Esophagus mucosa (tissue), 1 donor: ENCODE measurements around the gene ZPBP. TPM values are rescaled to one million over a fixed set of nuclear protein-coding genes. Genes with fewer than 3 reads are reported as not detected.

Experiments
- ATAC-seq: fragments of 200-7000 bp; cut with Tn5 transposase; one replicate; pipeline ENCODE4 v1.9.1; 2020
- total RNA-seq: library from RNA; stranded (reverse); gene quantifications from one replicate; pipeline ENCODE4 v1.2.4, GENCODE V29; 2023
- donor health status: DM: yes; HTN: yes; CAD: no.

The ZPBP gene, protein sequence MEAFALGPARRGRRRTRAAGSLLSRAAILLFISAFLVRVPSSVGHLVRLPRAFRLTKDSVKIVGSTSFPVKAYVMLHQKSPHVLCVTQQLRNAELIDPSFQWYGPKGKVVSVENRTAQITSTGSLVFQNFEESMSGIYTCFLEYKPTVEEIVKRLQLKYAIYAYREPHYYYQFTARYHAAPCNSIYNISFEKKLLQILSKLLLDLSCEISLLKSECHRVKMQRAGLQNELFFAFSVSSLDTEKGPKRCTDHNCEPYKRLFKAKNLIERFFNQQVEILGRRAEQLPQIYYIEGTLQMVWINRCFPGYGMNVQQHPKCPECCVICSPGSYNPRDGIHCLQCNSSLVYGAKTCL
- not detected for total RNA-seq

DNA sequence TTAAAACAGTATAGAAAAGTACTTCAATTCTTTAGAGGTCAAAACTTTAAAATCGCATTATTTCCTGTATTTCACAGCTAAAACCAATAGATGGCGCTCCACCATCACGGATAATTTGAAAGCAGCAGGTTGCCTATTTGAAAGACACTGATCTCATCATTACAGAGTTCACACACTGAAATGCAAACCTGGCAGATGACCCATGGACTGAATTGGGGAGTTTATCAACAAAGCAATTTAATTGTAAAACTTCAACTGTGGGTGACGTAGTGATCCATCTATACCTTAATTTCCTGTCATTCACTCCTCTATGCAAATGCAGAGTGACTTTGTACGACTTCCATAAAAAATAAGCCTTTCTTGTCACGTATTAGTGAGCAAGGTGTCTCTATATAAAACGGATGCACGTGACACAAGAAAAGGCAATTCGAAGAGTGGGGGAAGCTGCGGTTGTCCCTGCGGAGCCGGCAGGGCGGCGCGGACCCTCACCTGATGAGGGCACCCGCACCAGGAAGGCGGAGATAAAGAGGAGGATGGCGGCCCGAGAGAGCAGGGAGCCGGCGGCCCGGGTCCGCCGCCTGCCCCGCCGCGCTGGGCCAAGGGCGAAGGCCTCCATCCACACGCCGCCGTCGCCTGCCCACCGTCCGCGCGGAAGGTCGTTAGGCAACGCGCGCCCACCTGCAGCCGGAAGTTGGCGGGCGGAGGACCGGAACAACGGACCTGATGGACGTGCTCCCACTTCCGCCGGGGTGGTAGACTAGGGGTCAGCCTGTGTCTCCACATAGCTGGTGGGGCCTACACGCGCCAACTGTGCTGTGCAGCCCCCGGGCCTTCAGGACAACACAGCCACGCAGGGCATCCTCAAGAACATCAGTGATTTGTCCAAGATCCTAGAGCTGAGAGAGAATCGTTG is at the start of gene ZPBP:
Gene ZPBP (minus strand): TSS at position 668 of the 913 bp plus-strand sequence. CDS start 52 bp downstream, at position 616.
- ATAC-seq = peak; percentile 52

DNA sequence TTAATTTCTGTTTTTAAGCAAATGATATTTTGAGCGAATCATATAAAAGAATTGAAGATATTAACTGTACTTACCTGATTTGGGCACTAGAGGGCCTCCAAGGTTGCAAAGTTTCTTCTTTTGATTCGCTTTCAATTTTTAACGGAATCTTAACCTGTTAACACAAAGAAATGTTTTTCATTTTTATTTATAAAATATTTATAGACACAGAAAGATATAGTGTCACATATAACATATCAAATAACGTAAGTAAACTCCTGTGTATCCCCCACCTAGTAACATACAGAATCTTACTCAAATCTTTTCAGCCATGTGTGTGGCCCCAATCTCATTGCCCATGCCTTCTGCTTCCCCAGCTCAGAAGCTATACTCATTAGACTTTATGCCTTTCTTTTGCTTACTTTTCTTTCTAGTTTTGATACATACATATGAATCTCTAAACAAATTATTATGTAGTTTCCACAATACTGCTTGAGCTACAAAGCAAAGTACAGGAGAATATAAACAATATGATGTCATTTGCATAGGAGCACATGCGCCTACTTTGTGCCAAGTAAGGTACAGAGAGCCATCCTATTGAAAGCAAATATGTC is 49.5 kb upstream of the ZPBP start:
- ATAC-seq = no peak

DNA sequence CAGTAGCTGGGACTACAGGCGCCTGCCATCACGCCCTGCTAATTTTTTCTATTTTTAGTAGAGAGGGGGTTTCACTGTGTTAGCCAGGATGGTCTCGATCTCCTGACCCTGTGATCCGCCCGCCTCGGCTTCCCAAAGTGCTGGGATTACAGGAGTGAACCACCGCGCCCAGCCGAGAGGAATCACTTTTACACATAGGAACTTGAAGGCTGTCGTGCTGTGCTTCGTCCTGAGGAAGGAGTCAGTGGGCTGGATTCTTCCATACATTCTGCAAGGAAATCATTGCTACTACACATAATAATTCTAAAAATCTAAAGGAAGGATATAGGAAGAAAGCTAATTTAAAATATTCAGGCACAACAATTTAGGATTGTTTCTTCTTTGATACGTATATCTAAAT is 48.8 kb upstream of the ZPBP start:
- ATAC-seq = no peak

DNA sequence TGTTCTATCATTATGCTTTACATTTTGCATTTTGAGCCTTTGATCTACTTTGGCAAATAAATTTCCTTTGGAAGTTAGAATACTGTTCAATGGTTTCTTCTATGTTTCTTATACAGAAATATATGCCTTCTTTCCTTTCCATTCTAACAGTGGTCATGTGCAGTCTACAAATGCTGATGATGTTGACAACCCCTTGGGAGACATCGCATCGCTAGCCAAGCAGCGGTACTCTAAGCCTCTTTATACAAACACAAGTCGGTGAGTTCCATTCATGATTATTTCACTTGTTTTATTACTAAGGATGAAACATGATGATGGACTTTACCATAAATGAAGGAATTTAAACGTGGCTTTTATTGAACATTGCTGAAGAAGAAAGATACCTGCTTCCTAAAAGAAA is 48.1 kb upstream of the ZPBP start:
- no peak for ATAC-seq

DNA sequence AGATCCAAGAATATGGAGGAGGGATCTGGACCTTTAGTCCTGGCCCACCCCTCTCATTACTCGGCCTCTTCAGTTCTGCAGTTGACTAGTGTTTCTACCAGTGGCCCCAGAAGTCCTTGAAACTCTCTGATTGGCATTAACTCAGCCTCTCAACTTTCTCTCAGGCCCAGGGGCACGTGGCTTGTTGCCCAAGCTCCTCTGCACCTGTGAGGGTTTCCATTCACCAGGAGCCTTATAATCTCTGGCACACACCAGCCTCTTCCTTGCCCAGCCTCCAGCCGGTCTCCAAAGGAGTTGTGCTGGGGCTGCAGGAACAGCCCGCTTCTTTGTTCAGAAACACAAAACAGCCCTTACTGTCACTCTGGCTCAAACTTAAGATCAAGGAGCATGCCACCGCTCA is 47.6 kb upstream of the ZPBP start:
- no peak for ATAC-seq

DNA sequence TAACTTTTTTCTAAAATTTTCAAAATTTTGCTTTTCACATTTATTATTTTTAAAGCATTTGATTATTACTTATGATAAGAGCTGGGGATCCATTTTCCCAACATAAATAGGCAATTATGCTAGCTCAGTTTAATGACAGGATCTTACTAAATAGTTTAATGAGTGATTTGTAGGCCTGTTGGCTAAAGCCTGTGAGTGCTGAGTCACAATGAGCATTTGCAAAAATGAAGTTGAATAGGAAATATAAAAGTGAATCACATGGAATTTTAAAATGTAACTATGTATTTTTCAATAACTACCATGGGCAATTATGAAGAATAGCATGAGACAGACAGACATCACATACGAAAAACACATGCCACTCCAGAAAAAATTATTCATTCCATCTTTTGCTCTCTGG is 45.1 kb upstream of the ZPBP start:
- ATAC-seq = no peak

DNA sequence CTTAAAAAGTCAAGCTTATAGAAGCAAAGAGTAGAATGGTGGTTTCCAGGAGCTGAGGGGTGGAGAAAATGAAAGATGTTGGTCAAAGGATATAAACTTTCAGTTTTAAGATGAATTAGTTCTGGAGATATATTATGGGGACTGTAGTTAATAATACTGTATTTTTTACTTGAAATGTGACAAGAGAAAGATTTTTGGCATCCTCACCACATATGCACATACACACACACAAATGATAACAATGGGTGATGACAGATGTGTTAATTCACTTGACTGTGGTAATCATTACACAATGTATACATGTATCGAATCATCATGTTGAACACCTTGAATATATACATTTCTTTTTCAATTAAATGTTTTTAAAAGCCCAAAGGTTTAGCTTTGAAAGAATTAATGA is 32.7 kb upstream of the ZPBP start:
- ATAC-seq = no peak

DNA sequence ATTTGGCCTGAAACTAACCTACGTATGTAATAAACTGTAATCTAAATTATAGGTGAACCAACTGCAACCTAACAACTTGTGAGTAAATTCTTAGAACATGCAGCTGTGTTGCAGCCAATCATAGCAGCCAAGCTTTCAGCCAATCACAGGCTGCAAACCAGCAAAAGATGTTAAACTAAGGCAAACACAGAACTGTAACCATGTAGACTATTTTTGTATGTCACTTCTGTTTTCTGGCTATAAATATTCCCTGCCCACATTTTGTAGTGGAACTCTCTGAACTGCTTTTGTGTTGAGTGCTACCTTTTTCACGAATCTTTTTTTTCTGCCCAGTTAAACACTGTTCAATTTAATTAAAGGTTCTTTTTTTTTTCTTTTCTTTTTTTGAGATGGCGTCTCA is 28.2 kb upstream of the ZPBP start:
- no peak for ATAC-seq

DNA sequence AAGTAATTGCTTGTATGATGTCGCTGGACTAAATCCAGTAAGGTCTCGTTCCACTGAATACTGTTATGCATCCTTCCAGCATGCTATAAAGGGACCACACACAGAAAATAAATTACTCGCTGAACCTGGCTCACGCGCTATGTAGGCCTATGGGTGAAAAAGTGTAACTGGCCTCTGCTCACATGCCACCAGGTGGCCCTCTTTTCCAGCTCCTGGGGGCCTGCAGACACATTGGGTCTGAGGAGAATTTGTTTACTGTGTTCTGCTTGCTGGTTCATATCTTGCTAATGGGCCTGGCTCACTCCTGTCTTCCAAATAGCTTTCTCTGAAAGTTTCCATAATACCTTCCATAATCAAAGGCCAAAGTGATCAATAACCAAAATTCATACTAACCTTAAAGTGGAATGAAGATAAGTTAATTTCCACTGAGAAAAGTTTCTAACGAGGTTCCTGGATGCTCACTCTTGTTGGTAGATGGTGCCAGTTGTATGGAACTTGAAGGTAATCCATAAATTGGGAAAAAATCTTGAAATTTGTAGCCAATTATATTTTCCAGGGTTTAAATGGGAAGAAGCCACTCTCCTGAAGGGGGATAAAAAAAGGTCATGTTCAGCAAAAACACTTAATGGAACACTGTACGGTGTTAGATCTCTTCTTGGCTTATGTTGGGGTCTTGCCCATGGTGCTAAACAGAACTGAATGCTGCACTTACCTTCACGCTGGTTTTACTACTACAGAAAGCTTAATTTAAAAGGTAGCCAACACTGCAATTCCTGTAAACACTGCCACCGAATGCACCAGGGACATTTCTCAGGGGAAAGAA is 27.0 kb upstream of the ZPBP start:
- no peak for ATAC-seq

DNA sequence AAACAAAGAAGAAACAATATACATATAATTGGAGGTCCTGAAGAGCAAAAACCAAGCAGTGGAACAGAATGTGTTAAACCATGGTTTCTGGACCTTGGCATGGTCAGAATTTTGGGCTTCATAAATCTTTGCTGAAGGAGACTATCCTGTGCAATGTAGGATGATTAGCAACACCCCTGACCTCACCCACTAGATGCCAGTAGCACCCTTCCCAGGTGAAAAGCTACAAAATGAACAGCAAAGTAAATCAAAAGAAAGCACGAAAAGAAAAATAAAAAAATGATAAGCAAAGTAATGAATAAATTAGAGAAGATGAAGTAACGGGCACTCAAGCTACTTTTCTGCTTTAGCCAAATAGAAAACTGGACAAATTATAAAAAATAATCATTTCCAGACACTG is 19.2 kb upstream of the ZPBP start:
- no peak for ATAC-seq

DNA sequence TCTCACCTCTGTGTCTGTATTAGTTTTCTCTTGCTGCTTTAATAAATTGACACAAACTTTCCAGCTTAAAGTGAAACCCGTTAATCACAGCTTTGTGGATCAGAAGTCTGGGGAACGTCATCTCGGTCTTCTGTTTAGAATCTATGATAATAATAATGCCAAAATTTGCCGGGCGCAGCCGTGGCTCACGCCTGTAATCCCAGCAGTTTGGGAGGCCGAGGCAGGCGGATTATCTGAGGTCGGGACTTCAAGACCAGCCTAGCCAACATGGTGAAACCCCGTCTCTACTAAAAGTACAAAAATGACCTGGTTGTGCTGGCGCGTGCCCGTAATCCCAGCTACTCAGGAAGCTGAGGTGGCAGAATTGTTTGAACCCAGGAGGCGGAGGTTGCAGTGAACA is 8.8 kb upstream of the ZPBP start:
- ATAC-seq = no peak

DNA sequence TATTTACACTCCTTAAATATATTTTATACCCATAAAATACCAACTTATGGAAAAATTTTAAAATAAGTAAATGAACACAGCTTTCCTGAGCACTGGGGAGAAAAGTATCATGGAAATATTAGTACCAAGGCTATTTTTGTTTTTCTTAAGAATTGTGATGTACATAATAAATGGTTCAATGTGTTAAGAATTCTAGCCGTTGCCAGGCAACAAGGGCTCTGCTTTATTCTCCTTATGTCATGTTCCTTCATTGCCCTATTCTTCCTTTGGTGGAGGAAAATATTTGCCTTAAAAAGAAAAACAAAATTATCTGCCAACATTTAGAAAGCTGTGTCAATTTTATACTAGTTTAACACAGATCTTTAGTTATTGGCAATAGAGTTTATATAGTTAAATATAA is 2.6 kb upstream of the ZPBP start:
- ATAC-seq = no peak

DNA sequence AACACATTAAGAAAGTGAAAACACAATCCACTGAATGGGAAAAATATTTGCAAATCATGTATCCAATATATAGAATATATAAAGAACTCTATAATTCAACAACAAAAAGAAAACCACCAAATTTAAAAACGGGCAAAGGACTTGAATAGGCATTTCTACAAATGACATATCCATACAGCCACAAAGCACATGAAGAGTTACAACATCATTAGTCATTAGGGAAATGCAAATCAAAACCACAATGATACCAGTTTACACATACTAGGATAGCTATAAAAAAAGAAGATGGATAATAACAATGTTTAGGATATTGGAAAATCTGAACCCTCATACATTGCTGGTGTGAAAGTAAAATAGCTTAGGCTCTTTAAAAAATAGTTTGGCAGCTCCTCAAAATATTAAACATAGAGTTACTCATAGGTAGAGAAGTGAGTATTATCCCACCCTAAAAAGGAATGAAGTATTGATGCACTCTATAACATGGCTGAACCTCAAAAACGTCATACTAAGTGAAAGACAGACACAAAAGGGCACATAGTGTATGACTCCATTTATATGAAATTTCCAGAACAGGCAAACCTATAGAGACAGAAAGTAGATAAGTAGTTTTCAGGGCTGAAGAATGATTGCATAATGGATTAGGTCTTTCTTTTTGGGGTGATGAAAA is 4.5 kb downstream of the ZPBP start:
- ATAC-seq = no peak

DNA sequence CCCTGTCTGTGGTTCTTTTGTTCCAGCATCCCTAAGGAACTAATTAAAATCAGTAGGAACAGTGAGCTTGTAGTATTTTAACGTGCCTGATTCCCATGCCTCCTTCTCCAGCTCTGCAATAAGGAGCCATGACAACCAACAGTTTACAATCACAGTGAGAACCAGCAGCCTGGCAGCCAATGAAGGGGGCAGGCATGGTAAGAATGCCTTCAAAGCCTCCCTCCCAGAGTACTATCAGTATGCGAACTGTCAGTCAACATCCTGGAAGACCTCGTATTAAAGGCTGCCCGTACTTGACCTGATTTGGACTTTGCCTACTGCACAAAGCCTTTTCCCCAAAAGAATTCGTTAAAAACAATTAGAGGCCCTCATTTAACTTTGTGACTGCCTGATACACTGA is 7.7 kb downstream of the ZPBP start:
- no peak for ATAC-seq

DNA sequence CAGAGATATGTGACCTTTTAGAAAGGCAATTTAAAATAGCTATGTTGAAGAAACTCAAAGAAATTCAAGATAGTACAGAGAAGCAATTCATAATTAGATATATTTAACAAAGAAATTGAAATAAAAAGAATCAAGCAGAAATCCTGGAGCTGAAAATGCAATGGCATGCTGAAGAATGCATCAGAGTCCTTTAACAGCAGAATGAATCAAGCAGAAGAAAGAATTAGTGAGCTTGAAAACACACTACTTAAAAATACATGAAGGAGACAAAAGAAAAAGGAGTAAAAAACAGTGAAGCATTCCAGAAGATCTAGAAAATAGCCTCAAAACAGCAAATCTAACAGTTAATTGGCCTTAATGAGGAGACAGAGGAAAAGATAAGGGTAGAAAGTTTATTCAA is 20.0 kb downstream of the ZPBP start:
- no peak for ATAC-seq

DNA sequence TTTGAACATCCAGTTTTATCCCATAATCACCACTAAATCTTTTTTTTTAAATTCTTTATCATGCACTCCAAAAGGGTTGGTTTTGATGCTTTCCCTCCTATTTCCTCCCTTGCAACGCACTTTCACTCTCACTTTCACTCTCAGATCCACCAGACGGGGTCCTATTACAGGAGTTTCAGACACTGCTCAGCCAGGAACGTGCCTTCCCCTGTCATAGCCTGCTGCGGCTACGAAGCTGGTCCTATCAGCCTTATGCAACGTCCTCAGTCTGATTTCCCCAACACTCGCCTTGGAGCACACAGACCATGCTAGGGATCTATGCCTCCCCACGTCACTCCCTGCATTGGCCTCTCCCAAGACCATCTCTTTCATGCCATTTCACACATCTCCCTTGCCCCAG is 23.4 kb downstream of the ZPBP start:
- ATAC-seq = peak; percentile 63

DNA sequence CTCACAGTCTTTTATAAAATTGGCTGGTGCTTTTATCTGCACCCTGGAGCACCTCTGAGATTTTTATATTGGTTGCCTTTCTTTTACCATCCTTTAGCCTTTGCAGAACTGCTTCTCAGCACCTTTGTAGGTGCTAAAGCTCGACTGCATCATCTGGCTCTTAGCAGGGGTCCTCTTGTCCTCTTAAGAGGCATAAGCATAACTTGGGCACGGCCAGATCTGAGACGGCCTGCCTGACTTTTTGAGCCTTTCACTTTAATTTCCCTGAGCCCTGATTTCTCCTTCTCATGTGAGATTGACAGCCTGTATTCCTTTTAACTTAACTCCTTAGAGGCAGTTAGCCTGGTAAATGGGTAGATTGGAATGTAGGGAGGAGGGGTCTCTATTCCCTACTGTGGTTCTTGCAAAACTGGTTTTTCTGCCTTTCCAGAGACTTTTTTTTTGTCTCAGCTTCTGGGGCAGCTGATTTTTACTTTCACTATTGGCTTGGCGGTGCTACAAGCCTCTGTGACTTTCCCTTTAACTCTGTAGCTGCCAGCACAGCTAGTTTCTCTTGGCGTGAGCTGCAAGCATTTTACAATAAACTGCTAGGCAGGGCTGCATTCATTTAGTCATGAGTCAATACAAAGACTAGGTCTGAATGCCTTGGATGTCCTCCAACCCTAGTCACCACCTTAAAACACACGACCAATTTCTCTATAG is 24.0 kb downstream of the ZPBP start:
- ATAC-seq = peak; percentile 82

DNA sequence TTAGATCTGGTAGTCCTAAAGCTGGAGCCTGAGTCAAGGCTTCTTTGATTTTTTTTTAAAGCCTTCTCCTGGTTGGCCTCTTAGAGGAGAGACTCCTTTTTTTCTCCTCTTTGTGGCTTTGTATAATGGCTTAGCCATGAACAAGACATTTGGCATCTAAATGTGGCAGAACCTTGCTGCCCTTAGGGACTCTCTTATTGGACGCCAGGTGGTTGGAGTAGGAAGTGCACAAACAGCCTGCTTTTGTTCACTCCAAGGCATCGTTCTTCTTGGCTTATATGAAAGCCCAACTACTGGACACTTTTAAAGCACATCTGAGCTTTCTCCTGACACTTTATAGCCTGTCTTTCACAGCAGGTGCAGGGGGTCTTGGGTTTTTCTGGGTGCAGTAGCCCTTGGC is 25.0 kb downstream of the ZPBP start:
- ATAC-seq = peak; percentile 83

DNA sequence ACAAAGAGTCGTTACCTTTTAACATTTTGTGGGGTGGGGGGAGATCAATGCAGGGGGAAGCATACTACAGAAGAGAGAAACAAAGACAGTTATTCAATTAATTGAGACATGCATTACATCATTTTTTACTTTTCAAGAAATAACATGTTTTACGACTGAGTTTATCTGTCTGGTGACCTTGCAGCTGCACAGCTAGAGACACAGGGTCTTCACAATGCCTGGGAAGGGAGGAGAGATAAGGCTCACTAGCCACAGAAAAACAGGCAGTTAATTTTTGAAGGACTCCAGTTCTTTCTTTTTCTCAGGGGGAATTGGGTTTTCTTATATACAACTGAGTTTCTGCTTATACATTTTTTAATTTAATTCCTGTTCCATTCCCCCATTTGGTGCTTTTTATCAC is 30.1 kb downstream of the ZPBP start:
- ATAC-seq = no peak

DNA sequence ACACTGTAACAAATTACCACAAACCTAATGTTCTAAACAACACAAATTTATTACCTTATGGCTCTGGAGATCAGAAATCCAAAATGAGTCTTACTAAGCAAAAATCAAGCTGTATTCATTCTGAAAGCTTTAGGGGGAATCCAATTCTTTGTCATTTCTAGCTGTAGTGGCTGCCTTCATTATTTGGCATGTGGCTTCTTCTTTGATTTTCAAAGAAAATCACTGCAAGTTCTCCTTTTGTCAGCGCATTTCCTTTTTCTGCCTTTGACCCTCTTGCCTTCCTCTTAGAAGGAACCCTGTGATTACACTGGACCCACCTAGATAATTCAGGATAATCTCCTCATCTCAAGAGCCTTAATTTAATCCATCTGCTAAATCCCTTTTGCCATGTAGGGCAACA is 36.9 kb downstream of the ZPBP start:
- no peak for ATAC-seq

DNA sequence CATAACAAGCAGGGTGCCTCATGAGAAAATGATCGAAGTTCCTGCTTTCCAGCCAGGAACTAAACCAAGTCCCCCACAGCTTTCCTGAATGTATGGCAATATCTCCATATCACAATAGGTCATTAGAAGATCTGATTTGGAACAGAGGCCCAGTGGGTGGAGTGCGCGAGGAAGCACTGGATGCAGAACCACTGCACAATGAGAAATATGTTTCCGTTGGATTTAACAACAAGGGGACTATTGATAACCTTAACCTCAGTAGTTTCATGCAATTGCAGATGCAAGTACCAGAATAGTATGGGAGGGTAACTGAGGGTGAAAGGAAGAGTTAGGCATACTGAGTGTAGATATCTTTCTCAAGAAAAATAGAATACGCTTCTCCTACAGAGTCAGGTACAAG is 45.3 kb downstream of the ZPBP start:
- no peak for ATAC-seq
